Measurements from ENCODE around the gene TMEM88.

DNA sequence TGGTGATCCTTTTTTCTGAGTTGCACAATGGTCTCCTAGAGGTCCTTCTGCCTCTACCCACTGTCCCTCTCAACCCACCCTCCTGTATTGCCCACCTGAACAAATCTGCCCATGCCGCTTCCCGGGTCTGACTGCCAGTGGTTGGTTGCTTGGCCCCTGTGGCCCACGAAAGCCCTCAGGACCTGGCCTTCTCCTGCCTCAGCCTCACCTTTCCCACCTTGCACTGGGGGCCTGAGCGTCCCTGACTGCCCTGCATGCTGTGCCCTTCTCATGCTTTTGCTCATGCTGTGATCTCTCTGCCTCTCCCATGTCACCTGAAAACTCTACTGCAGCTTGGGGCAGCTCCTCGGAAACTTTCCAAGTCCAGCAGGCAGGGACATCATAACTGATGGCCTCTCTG is 34.6 kb upstream of the TMEM88 start:
- no peak for TF ChIP-seq POLR2A (IDR thresholded peaks at IDR 0.05; ENCODE audit: low read depth, low read length)
- TF ChIP-seq POLR2AphosphoS5 (IDR thresholded peaks at IDR 0.05; ENCODE audit: low read depth, low read length), result no peak

All from GM12892 (cell line).